Adrenal gland (tissue), 5 donors: ENCODE data around the gene C17orf50.

Source experiments
- POLR2A ChIP-seq, 2 donors: fragments of 450-650 bp; IDR thresholded peaks; one replicate each; pipeline ENCODE4 v1.6.1; 2017; ENCODE audit warnings: antibody characterized with exemption in 2 of 2, mild to moderate bottlenecking in 2 of 2, moderate library complexity in 1 of 2
- TF ChIP-seq, protein P1 (sequence below), 6 experiments: fragments of 450-650 bp in 4 of 6; fragments of 200-600 bp in 2 of 6; sonication (generic) in 1 of 6; IDR thresholded peaks; 1 replicate in 5 of 6; 2 replicates in 1 of 6; pipeline versions ENCODE4 v1.5.1 to v1.8.0; 2016 to 2021; ENCODE audit warnings: antibody characterized with exemption in 6 of 6, mild to moderate bottlenecking in 2 of 6, moderate library complexity in 1 of 6
- donor health status: DM: no; HTN: no; CAD: no.

DNA sequence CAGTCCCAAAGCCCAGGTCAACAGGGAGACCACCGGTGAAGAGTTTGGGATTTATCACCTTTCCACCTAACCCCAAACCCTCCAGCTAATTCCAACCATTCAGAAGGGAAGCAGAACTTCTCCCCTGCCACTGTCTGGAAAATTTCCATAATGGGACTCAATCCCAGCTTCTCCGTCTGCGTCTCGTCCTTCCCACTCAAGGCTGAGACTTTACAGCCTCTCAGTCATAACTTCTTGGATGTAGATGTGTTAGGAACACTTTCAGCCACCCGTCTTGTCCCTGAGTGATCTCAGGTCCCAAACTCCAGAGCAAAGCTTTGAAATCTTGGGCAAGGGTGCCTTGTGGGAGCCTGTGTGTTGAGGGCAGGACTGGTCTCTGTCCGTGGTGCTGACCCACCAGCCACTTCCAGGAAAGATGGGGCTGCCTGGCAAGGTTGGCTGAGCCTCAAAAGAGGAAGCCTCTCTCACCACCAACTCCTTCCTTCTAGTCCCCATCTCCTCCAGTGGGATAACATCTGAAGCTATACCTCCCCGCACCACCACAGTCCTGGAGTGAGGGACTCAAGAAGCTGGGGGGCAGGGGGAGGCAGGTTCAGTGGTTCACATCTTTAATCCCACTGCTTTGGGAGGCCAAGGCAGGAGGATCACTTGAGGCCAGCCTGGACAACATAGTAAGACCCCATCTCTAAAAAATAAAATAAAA, 16.9 kb upstream of the C17orf50 start:
- TF ChIP-seq, protein P1, sequence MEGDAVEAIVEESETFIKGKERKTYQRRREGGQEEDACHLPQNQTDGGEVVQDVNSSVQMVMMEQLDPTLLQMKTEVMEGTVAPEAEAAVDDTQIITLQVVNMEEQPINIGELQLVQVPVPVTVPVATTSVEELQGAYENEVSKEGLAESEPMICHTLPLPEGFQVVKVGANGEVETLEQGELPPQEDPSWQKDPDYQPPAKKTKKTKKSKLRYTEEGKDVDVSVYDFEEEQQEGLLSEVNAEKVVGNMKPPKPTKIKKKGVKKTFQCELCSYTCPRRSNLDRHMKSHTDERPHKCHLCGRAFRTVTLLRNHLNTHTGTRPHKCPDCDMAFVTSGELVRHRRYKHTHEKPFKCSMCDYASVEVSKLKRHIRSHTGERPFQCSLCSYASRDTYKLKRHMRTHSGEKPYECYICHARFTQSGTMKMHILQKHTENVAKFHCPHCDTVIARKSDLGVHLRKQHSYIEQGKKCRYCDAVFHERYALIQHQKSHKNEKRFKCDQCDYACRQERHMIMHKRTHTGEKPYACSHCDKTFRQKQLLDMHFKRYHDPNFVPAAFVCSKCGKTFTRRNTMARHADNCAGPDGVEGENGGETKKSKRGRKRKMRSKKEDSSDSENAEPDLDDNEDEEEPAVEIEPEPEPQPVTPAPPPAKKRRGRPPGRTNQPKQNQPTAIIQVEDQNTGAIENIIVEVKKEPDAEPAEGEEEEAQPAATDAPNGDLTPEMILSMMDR (IDR thresholded peaks at IDR 0.05) = no peak
- TF ChIP-seq POLR2A (IDR thresholded peaks at IDR 0.05) = no peak
